ENCODE results near the gene UBE2H.

UBE2H gene

DNA sequence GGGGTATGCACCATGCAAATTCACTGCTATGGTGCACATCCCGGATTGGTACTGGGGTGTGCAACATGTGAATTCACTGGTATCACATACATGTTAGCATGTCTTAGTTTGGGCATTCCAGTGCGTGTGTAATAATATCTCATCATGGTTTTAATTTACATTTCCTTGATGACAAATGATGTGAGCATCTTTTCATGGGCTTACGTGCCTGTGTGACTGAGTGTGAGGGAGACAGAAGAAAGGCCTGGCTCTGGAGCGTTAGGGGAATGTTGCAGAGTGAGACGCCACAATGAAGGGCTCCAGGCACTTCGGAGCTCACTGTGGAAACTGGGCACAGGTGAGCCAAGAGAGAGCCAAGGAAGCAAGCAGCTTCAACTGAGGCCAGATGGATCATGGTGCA, 162.6 kb downstream of the UBE2H start:
- Histone ChIP-seq H2AFZ (ENCODE audit: low read depth, low read length, severe bottlenecking) (no peak overlapping the region), H3K36me3 (ENCODE audit: low read length) (no peaks in the 10 kb centered on the region), H3K79me2 (ENCODE audit: insufficient read depth, low read length) (no peaks in the 10 kb centered on the region), H3K9ac (ENCODE audit: low read length) (no peak overlapping the region), H4K20me1 (ENCODE audit: low read depth, low read length) (no peaks in the 10 kb centered on the region), H3F3A (ENCODE audit: insufficient read depth) (no peaks in the 10 kb centered on the region), H3K9me2 (replicated peaks; ENCODE audit: insufficient read depth, low read length) (no peaks in the 10 kb centered on the region), H3K4me3 (ENCODE audit: insufficient read depth, low read length, poor library complexity, severe bottlenecking) (no peak overlapping the region), H3K27me3 (ENCODE audit: low read length) (peaks cover 2% of the 10 kb centered on the region; the same call in 1 of the 2 replicates), H3K27ac (ENCODE audit: low read depth, low read length) (no peak overlapping the region), H3K4me2 (ENCODE audit: low read depth, low read length, poor library complexity, severe bottlenecking) (no peak overlapping the region), H3K9me3 (ENCODE audit: insufficient read depth, low read length) (no peaks in the 10 kb centered on the region)
- no peak for TF ChIP-seq CTCF (IDR thresholded peaks at IDR 0.05; ENCODE audit: insufficient read depth, low read length, poor library complexity, severe bottlenecking)
- TF ChIP-seq EZH2phosphoT487 (conservative IDR thresholded peaks at IDR 0.05; ENCODE audit: low read length): no peak

DNA sequence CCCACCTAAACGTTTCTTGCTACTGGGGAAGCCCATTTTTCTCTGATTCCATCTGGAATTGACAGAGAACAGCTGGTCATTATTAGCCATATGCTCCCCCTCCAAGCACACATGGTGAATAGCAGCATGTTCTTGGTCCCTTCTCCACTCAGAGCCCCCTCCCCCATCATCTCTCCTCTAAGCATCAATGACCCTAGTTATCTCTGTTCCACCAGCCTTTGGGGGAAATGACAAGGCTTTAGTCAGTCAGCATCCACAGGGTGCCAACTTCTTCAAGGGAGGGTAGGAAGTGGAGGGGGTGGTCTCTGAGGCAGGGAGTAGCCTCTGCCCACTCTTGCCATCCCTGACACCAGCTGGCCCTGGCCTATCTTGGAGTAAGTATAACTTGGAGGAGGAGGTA, 163.1 kb downstream of the UBE2H start:
- H3K27me3 ChIP-seq (ENCODE audit: low read length): peaks cover 2% of the 10 kb centered on the region; the same call in 1 of the 2 replicates

GRCh38 chr7:129789000-129789399, 163.8 kb downstream of the UBE2H start:
- Histone ChIP-seq H3K9me2 (replicated peaks; ENCODE audit: insufficient read depth, low read length) (no peaks in the 10 kb centered on the region), H3K9ac (ENCODE audit: low read length) (no peak overlapping the region), H3K4me2 (ENCODE audit: low read depth, low read length, poor library complexity, severe bottlenecking) (no peak overlapping the region), H3F3A (ENCODE audit: insufficient read depth) (no peaks in the 10 kb centered on the region), H3K4me3 (ENCODE audit: insufficient read depth, low read length, poor library complexity, severe bottlenecking) (no peak overlapping the region), H3K36me3 (ENCODE audit: low read length) (no peaks in the 10 kb centered on the region), H3K27me3 (ENCODE audit: low read length) (peaks cover 2% of the 10 kb centered on the region; the same call in 1 of the 2 replicates), H4K20me1 (ENCODE audit: low read depth, low read length) (no peaks in the 10 kb centered on the region), H3K27ac (ENCODE audit: low read depth, low read length) (no peak overlapping the region), H2AFZ (ENCODE audit: low read depth, low read length, severe bottlenecking) (no peak overlapping the region), H3K9me3 (ENCODE audit: insufficient read depth, low read length) (no peaks in the 10 kb centered on the region), H3K79me2 (ENCODE audit: insufficient read depth, low read length) (no peaks in the 10 kb centered on the region)
- no peak for TF ChIP-seq EZH2phosphoT487 (conservative IDR thresholded peaks at IDR 0.05; ENCODE audit: low read length)
- no peak for TF ChIP-seq CTCF (IDR thresholded peaks at IDR 0.05; ENCODE audit: insufficient read depth, low read length, poor library complexity, severe bottlenecking)

More for the DNA sequence above, 163.1 kb downstream of the UBE2H start:
- no peaks in the 10 kb centered on the region for H3K79me2 ChIP-seq (ENCODE audit: insufficient read depth, low read length)
- no peak for TF ChIP-seq CTCF (IDR thresholded peaks at IDR 0.05; ENCODE audit: insufficient read depth, low read length, poor library complexity, severe bottlenecking)
- TF ChIP-seq EZH2phosphoT487 (conservative IDR thresholded peaks at IDR 0.05; ENCODE audit: low read length): no peak
- H3K36me3 ChIP-seq (ENCODE audit: low read length): no peaks in the 10 kb centered on the region
- no peak overlapping the region for H3K4me3 ChIP-seq (ENCODE audit: insufficient read depth, low read length, poor library complexity, severe bottlenecking)
- H3F3A ChIP-seq (ENCODE audit: insufficient read depth): no peaks in the 10 kb centered on the region
- no peak overlapping the region for H2AFZ ChIP-seq (ENCODE audit: low read depth, low read length, severe bottlenecking)
- H4K20me1 ChIP-seq (ENCODE audit: low read depth, low read length): no peaks in the 10 kb centered on the region
- H3K27ac ChIP-seq (ENCODE audit: low read depth, low read length): no peak overlapping the region
- no peak overlapping the region for H3K4me2 ChIP-seq (ENCODE audit: low read depth, low read length, poor library complexity, severe bottlenecking)
- H3K9me2 ChIP-seq (replicated peaks; ENCODE audit: insufficient read depth, low read length): no peaks in the 10 kb centered on the region
- H3K9me3 ChIP-seq (ENCODE audit: insufficient read depth, low read length): no peaks in the 10 kb centered on the region
- H3K9ac ChIP-seq (ENCODE audit: low read length): no peak overlapping the region
